Measurements from ENCODE around the gene TMEM270. TPM values are rescaled to one million over a fixed set of nuclear protein-coding genes. Genes with fewer than 3 reads are reported as not detected.

The TMEM270 gene
- polyA plus RNA-seq, 4 donors, result not detected

DNA sequence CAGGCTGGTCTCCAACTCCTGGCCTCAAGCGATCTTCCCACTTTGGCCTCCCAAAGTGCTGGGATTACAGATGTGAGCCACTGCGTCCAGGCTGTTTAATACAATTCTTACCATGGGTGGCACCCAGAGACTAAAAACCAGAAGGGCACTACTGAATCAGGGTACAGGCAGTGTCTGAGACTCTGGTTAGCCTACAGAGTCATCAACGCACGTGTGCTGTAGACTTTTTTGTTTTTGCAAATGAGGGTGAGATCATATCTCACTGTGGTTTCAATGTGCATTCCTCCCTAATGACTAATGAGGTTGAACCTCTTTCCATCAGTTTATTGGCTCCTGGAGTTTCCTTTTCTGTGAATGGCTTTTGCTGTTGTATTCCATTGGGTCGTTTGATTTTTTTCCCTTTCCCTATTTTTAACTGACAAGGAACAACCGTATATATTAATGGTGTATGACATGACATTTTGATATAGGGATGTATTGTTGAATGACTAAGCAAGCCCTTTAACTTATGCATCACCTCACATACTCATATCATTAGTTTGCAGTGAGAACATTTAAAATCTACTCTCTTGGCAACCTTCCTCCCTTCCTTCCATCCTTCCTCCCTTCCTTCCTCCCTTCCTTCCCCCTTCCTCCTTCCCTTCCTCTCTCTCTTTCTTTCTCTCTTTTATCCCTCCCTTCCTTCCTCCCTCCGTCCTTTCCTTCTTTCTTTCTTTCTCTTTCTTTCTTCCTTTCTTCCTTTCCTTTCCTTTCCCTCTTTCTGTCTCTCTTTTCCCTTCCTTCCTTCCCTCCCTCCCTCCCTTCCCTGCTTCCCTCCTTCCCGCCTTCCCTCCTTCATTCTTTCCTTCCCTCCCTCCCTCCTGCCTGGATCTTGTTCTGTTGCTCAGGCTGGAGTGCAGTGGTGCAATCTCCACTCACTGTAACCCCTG, 9.3 kb upstream of the TMEM270 start:
- no peak for DNase-seq (ENCODE audit: low read depth in 4 of 4, low spot score in 3 of 4)

DNA sequence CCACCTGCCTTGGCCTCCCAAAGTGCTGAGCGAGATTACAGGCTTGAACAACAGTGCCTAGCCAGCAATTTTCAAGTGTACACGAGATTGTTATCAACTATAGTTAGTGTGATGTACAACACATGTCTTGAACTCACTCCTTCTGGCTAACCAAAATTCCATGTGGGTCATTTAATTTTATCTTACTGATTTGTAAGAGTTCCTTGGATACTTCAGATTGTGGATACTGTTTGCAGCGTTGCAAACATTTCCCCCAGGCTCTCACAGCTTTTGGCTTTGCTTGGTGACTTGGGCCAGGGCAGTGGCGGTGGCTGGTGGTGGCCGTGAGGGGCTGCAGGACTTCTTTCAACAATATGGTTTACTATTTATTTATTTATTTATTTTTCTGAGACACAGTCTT, 8.5 kb upstream of the TMEM270 start:
- no peak for DNase-seq (ENCODE audit: low read depth in 4 of 4, low spot score in 3 of 4)

DNA sequence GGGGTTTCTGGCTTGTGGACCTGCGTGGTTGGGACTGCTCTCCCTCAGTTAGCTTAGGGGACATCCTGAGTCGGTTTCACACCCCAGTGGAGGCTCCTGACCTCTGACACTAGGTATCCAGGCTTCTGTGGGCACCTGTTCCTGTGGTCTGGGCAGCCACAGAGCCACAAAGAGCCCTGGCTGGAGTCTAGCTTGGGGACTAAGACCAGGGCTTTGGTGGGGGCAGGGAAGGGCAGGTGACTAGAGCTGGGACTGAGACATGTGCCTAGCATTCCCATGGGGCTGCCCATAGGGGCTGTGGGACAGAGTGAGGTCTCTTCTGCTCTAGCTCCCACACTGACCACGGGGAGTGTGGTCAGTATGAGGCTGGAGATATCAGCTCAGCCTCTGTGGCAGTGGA, 4.0 kb upstream of the TMEM270 start:
- no peak for DNase-seq (ENCODE audit: low read depth in 4 of 4, low spot score in 3 of 4)

DNA sequence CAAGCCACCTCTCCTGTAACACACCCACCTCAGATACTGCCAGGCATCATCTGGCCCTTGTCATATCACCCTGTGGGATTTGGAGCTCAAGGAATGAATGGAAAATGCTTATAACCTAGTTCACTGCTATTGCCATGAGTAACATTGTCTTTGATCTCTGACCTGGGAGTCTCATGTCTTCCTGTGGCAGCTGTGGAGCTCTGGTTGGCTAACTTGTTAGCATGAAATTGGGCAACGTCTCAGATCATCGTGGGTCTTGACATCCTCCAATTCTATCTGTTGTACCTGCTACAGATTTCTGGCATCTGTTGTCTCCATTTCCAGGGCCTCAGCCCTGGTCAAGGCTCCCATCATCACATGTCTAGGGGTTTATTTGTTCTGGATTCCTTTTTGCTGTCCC, 2.2 kb upstream of the TMEM270 start:
- DNase-seq (ENCODE audit: low read depth in 4 of 4, low spot score in 3 of 4), result no peak

- no peak for DNase-seq (ENCODE audit: low read depth in 4 of 4, low spot score in 3 of 4)
These were observed 346 bp downstream of the TMEM270 start for GRCh38 chr7:73861305-73861704.

- DNase-seq (ENCODE audit: low read depth in 4 of 4, low spot score in 3 of 4), result no peak
These were observed 4.2 kb downstream of the TMEM270 start for GRCh38 chr7:73864981-73865711.

DNA sequence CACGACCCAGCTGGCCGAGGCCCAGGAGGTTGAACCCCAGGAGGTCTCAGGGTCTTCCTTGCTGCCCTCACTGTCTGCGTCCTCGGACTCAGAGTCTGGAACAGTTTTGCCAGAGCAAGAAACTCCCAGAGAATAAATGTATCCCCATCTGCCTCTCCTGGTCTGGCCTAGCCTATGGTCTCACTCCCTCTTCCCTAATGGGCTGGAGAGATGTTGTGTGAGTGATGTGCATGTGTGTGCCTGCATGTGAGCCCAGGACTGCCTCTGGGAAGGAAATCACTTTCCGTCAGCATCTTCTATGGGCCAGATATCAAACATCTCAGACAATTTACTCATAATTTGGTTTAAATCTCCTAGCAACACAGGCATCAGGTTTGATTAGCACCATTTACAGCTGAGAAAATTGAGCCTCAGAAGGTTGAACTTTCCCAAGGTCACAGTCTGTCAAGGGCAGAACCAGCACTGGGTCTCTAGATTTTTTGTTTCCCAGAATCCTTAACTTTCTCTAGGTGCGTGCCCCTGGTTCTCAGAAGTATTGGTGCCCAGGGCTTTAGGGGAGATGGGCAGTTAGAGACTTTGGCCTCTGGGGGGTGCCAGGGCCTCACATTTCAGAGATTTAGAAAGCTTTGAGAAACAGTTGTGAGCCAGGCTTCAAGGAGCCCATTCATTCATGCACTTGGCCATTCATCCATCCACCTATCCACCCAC, 4.9 kb downstream of the TMEM270 start:
- no peak for DNase-seq (ENCODE audit: low read depth in 4 of 4, low spot score in 3 of 4)

GRCh38 chr7:73866446-73866767, 5.4 kb downstream of the TMEM270 start:
- DNase-seq (ENCODE audit: low read depth in 4 of 4, low spot score in 3 of 4), result no peak

GRCh38 chr7:73869011-73869798, 8.2 kb downstream of the TMEM270 start:
- no peak for DNase-seq (ENCODE audit: low read depth in 4 of 4, low spot score in 3 of 4)

- no peak for DNase-seq (ENCODE audit: low read depth in 4 of 4, low spot score in 3 of 4)
These were observed 9.1 kb downstream of the TMEM270 start for GRCh38 chr7:73870041-73870492.

GRCh38 chr7:73871163-73872011, 10.4 kb downstream of the TMEM270 start:
- no peak for DNase-seq (ENCODE audit: low read depth in 4 of 4, low spot score in 3 of 4)

DNA sequence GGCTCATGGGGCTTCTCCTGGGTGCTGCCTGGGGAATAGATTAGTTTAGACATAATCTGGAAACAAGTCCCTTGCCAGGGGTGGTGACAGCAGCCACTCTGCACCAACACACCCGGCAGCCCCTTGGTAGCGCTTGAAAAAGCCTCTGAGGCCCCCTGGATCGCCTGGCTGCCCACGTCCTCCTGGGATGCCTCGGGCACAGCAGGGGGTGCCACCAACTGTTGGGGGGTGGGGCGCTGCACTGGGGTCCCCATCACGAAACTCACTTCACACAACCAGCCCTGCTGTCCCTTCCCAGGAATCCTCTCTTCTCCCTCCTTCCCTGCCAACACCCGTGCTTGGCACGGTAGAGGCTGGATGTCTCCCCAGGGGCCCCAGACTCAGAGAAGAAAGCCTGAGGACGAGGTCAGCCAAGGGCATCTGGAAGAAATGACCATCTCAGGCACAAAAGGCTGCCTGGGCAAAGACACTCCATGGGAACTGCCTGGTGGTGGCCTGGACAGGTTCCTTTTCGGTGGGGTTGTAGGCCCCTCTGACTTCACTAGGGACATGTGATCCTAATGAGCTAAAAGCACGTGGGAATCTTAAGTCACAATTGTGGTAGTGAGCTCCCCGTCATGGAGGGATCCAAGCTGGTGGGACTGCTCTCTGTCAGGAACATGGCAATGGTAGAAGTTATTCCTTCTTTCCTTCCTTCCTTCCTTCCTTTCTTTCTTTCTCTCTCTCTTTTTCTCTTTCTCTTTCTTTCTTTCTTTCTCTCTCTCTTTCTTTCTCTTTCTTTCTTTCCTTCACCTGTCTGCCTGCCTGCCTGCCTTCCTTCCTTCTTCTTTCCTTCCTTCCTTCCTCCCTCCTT, 11.3 kb downstream of the TMEM270 start:
- DNase-seq (ENCODE audit: low read depth in 4 of 4, low spot score in 3 of 4), result no peak

GRCh38 chr7:73876361-73876760, 15.4 kb downstream of the TMEM270 start:
- DNase-seq (ENCODE audit: low read depth in 4 of 4, low spot score in 3 of 4), result no peak

DNA sequence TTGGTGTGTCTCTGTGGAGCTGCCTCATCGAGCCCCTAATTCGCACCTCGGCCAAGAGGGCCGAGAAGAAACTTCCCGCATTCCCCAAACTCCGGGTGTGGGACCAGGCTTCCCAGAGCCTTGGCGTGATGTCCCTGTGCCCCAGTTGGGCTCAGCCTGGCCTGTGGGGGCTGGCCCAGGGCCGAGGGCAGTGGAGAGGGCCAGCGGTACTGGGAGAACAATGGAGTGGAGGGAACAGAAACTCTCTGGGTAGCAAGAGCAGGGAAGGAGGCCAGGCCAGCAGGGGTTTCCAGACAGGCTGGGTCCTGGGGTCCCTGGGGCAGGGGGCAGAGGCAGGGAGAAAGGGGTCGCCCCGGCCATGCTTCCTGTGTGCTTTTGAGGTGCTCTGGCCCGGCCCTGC, 16.0 kb downstream of the TMEM270 start:
- no peak for DNase-seq (ENCODE audit: low read depth in 4 of 4, low spot score in 3 of 4)

GRCh38 chr7:73879977-73880681, 19.2 kb downstream of the TMEM270 start:
- DNase-seq (ENCODE audit: low read depth in 4 of 4, low spot score in 3 of 4), result no peak

DNA sequence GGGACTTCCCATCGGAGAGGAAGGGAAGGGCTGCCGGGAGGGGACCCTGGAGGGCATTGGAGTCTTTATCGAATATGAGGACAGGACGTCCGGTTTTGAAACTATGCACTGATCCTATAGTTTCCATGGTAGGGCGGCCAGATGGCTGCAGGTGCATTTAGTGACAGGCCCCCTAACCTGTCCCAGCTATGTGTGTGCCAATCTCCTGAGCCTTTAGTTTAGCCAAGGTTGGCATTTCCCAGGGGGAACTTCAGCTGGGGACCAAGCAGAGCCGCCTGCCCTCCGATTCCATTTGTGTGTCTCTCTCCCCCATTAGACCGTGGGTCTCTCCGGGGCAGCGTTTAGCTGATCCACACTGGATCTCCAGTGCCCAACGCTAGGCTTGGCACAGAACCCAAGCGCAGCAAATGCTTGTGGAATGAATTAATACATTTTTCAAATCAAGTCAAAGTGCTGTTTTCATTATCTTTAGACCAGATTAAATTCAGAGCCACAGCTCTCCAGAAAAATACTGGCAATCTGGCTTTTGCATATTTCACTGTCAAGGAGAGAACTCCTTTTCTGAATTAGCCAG, 19.9 kb downstream of the TMEM270 start:
- DNase-seq (ENCODE audit: low read depth in 4 of 4, low spot score in 3 of 4), result no peak

DNA sequence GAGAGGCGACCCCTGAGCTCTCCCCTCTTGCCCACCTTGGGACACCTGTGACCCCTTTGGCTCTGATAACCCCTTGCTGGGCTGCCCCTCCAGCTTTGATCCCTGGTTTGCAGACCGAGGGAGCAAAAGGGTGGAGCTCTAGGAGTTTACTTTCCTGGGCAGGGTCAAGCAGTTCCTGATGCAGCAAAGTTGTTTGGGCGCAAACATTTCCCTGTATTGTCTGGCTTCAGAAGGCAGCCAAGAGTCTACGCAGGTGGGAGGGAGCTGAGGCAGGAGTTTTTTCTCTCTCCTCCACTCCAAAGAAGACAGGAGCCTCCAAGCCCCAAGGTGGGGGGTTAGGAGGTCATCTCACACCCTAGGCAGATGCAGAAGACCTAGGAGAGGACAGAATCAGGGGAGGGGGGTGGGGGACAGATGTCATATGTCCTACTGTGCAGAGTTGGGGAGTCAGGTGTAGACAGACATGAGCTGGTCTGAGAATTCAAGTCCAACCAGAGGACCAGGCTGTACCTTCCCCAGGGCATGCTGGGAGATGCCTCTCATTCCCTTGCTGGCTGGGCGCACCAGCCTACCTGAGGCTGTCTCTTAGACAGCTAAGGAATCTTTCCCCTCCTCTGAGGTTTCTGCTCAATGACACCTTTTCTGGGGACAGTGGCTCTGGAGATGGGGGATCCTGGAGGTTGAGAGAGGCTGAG, 20.5 kb downstream of the TMEM270 start:
- no peak for DNase-seq (ENCODE audit: low read depth in 4 of 4, low spot score in 3 of 4)

All from left renal pelvis (tissue), 4 donors.